Immature natural killer cell (primary cell): ENCODE data around the gene MNT. TPM values are rescaled to one million over a fixed set of nuclear protein-coding genes. Genes with fewer than 3 reads are reported as not detected.

Experiments used
- DNase-seq, 3 donors: peaks; one replicate each; pipeline ENCODE4 v3.0.0; 2022; ENCODE audit warnings: mixed read lengths in 1 of 3
- H3K27ac Mint-ChIP-seq, 6 donors: one replicate each; pipeline ENCODE4 v1.8.0; 2020; ENCODE audit warnings: mixed read lengths in 6 of 6, mild to moderate bottlenecking in 5 of 6, inconsistent platforms in 4 of 6, moderate library complexity in 3 of 6
- H3K27me3 Mint-ChIP-seq, 3 donors: one replicate each; pipeline ENCODE4 v1.8.0; 2020 to 2021; ENCODE audit warnings: low read depth in 3 of 3, mild to moderate bottlenecking in 3 of 3, mixed read lengths in 3 of 3, moderate library complexity in 3 of 3, inconsistent platforms in 1 of 3
- H3K36me3 Mint-ChIP-seq, 3 donors: one replicate each; pipeline ENCODE4 v1.8.0; 2020; ENCODE audit warnings: mixed read lengths in 3 of 3, inconsistent platforms in 2 of 3, mild to moderate bottlenecking in 2 of 3
- H3K4me1 Mint-ChIP-seq, 2 donors: one replicate each; pipeline ENCODE4 v1.8.0; 2020; ENCODE audit warnings: inconsistent platforms in 2 of 2, mild to moderate bottlenecking in 2 of 2, mixed read lengths in 2 of 2, moderate library complexity in 1 of 2
- H3K4me3 Mint-ChIP-seq, 5 donors: one replicate each; pipeline ENCODE4 v1.8.0; 2020; ENCODE audit warnings: mild to moderate bottlenecking in 5 of 5, mixed read lengths in 5 of 5, inconsistent platforms in 3 of 5, moderate library complexity in 3 of 5
- H3K9me3 Mint-ChIP-seq, 6 donors: one replicate each; pipeline ENCODE4 v1.8.0; 2020; ENCODE audit warnings: mild to moderate bottlenecking in 6 of 6, mixed read lengths in 6 of 6, inconsistent platforms in 4 of 6, moderate library complexity in 3 of 6
- polyA plus RNA-seq, 3 donors: library from polyadenylated mRNA; unstranded; fragments of 300-500 nt; fragmentation: Illumina TruSeq; gene quantifications; one replicate each; pipeline ENCODE4 v1.2.3, GENCODE V29; 2021

Gene MNT
- polyA plus RNA-seq, 3 donors from 2014 or later, result 0.10 to 1.1 (median 0.64) TPM

- Mint-ChIP-seq H3K4me1 (no peaks in the 10 kb centered on the region), H3K4me3 (no peak overlapping the region), H3K27ac (no peak overlapping the region), H3K27me3 (peaks cover 0 to 2% (median 0%) of the 10 kb centered on the region in 3 donors), H3K36me3 (peaks cover 12 to 33% (median 14%) of the 10 kb centered on the region in 3 donors), H3K9me3 (no peaks in the 10 kb centered on the region)
- DNase-seq, result no peak
Observed at GRCh38 chr17:2433696-2434095, 32.8 kb upstream of the MNT start.

GRCh38 chr17:2427910-2428309, 27.1 kb upstream of the MNT start:
- no peak for DNase-seq
- Mint-ChIP-seq H3K36me3 (peaks cover 5 to 20% (median 9%) of the 10 kb centered on the region in 3 donors), H3K4me1 (no peaks in the 10 kb centered on the region), H3K9me3 (no peaks in the 10 kb centered on the region), H3K27me3 (peaks cover 0 to 4% (median 2%) of the 10 kb centered on the region in 3 donors), H3K27ac (no peak overlapping the region), H3K4me3 (no peak overlapping the region)

- Mint-ChIP-seq H3K4me1 (no peaks in the 10 kb centered on the region), H3K36me3 (peaks cover 0 to 14% (median 4%) of the 10 kb centered on the region in 3 donors), H3K4me3 (no peak overlapping the region), H3K27me3 (peaks cover 0 to 2% (median 1%) of the 10 kb centered on the region in 3 donors), H3K27ac (no peak overlapping the region), H3K9me3 (no peaks in the 10 kb centered on the region)
- DNase-seq, result no peak
Observed at GRCh38 chr17:2427215-2427614, 26.4 kb upstream of the MNT start.

- H3K4me1 Mint-ChIP-seq, result no peaks in the 10 kb centered on the region
- no peak for DNase-seq
- peaks cover 0 to 2% (median 1%) of the 10 kb centered on the region in 3 donors for H3K27me3 Mint-ChIP-seq
- H3K27ac Mint-ChIP-seq, result no peak overlapping the region
- no peak overlapping the region for H3K4me3 Mint-ChIP-seq
- H3K9me3 Mint-ChIP-seq, result no peaks in the 10 kb centered on the region
- H3K36me3 Mint-ChIP-seq, result peaks cover 4 to 24% (median 10%) of the 10 kb centered on the region in 3 donors
Observed at GRCh38 chr17:2423271-2423670, 22.4 kb upstream of the MNT start.

GRCh38 chr17:2421315-2422147, 20.7 kb upstream of the MNT start:
- Mint-ChIP-seq H3K27me3 (no peaks in the 10 kb centered on the region), H3K9me3 (no peaks in the 10 kb centered on the region), H3K4me3 (no peak overlapping the region), H3K4me1 (no peaks in the 10 kb centered on the region), H3K27ac (peak overlapping the region in 1 of 6 donors; percentile 17), H3K36me3 (peaks cover 4 to 27% (median 10%) of the 10 kb centered on the region in 3 donors)
- no peak for DNase-seq

GRCh38 chr17:2420176-2420575, 19.3 kb upstream of the MNT start:
- H3K4me3 Mint-ChIP-seq, result no peak overlapping the region
- H3K4me1 Mint-ChIP-seq, result peaks cover 0 to 7% of the 10 kb centered on the region in 2 donors
- H3K9me3 Mint-ChIP-seq, result no peaks in the 10 kb centered on the region
- no peak overlapping the region for H3K27ac Mint-ChIP-seq
- peaks cover 0 to under 1% (median 0%) of the 10 kb centered on the region in 3 donors for H3K27me3 Mint-ChIP-seq
- no peak for DNase-seq
- H3K36me3 Mint-ChIP-seq, result peaks cover under 1 to 19% (median 10%) of the 10 kb centered on the region in 3 donors

- Mint-ChIP-seq H3K27ac (no peak overlapping the region), H3K9me3 (no peaks in the 10 kb centered on the region), H3K36me3 (peaks cover 0 to 16% (median 10%) of the 10 kb centered on the region in 3 donors), H3K4me3 (no peak overlapping the region), H3K27me3 (peaks cover 0 to 2% (median 0%) of the 10 kb centered on the region in 3 donors), H3K4me1 (peaks cover 0 to 7% of the 10 kb centered on the region in 2 donors)
- DNase-seq, result no peak
Observed at GRCh38 chr17:2419486-2419885, 18.6 kb upstream of the MNT start.

GRCh38 chr17:2418572-2418971, 17.7 kb upstream of the MNT start:
- H3K27me3 Mint-ChIP-seq, result peaks cover 0 to 4% (median 0%) of the 10 kb centered on the region in 3 donors
- H3K27ac Mint-ChIP-seq, result peak overlapping the region in 2 of 6 donors; percentile 10 to 23
- peaks cover 0 to 7% of the 10 kb centered on the region in 2 donors for H3K4me1 Mint-ChIP-seq
- no peaks in the 10 kb centered on the region for H3K9me3 Mint-ChIP-seq
- H3K4me3 Mint-ChIP-seq, result no peak overlapping the region
- H3K36me3 Mint-ChIP-seq, result peaks cover 3 to 19% (median 10%) of the 10 kb centered on the region in 3 donors
- no peak for DNase-seq

- peak; percentile 80 to 84 (median 81) for DNase-seq
- Mint-ChIP-seq H3K9me3 (no peaks in the 10 kb centered on the region), H3K4me1 (peaks cover 0 to 7% of the 10 kb centered on the region in 2 donors), H3K36me3 (peaks cover 3 to 19% (median 10%) of the 10 kb centered on the region in 3 donors), H3K4me3 (no peak overlapping the region), H3K27ac (peak overlapping the region in 4 of 6 donors; percentile 23 to 64 (median 55)), H3K27me3 (peaks cover 0 to 6% (median 0%) of the 10 kb centered on the region in 3 donors)
Observed at GRCh38 chr17:2416010-2416734, 15.3 kb upstream of the MNT start.

GRCh38 chr17:2415081-2415480, 14.2 kb upstream of the MNT start:
- no peak overlapping the region for H3K27ac Mint-ChIP-seq
- peaks cover 0 to 7% (median 3%) of the 10 kb centered on the region in 3 donors for H3K27me3 Mint-ChIP-seq
- no peak overlapping the region for H3K4me3 Mint-ChIP-seq
- peaks cover 3 to 17% (median 10%) of the 10 kb centered on the region in 3 donors for H3K36me3 Mint-ChIP-seq
- no peak for DNase-seq
- no peaks in the 10 kb centered on the region for H3K9me3 Mint-ChIP-seq
- peaks cover 0 to 7% of the 10 kb centered on the region in 2 donors for H3K4me1 Mint-ChIP-seq

GRCh38 chr17:2414446-2415064, 13.7 kb upstream of the MNT start:
- Mint-ChIP-seq H3K36me3 (peaks cover 3 to 17% (median 10%) of the 10 kb centered on the region in 3 donors), H3K27ac (no peak overlapping the region), H3K27me3 (peaks cover 0 to 7% (median 3%) of the 10 kb centered on the region in 3 donors), H3K4me3 (no peak overlapping the region), H3K9me3 (no peaks in the 10 kb centered on the region), H3K4me1 (peaks cover 0 to 7% of the 10 kb centered on the region in 2 donors)
- no peak for DNase-seq

- peaks cover 0 to 7% of the 10 kb centered on the region in 2 donors for H3K4me1 Mint-ChIP-seq
- no peak for DNase-seq
- no peak overlapping the region for H3K4me3 Mint-ChIP-seq
- peaks cover 3 to 9% (median 6%) of the 10 kb centered on the region in 3 donors for H3K36me3 Mint-ChIP-seq
- no peaks in the 10 kb centered on the region for H3K9me3 Mint-ChIP-seq
- peaks cover 0 to 7% (median 3%) of the 10 kb centered on the region in 3 donors for H3K27me3 Mint-ChIP-seq
- H3K27ac Mint-ChIP-seq, result no peak overlapping the region
Observed at GRCh38 chr17:2412561-2413021, 11.7 kb upstream of the MNT start.

GRCh38 chr17:2410951-2411350, 10.1 kb upstream of the MNT start:
- peak overlapping the region in 4 of 6 donors; percentile 13 to 53 (median 29) for H3K27ac Mint-ChIP-seq
- peaks cover 0 to 7% (median 3%) of the 10 kb centered on the region in 3 donors for H3K27me3 Mint-ChIP-seq
- H3K4me1 Mint-ChIP-seq, result peaks cover 0 to 3% of the 10 kb centered on the region in 2 donors
- no peak for DNase-seq
- no peaks in the 10 kb centered on the region for H3K9me3 Mint-ChIP-seq
- no peak overlapping the region for H3K4me3 Mint-ChIP-seq
- peaks cover 3 to 9% (median 6%) of the 10 kb centered on the region in 3 donors for H3K36me3 Mint-ChIP-seq
